Aorta (tissue), 5 donors: ENCODE results near the gene COL4A6. TPM values are rescaled to one million over a fixed set of nuclear protein-coding genes. Genes with fewer than 3 reads are reported as not detected.

ENCODE experiments used
- ATAC-seq: fragments of 200-7000 bp; cut with Tn5 transposase; one replicate; pipeline ENCODE4 v1.9.1; 2022; ENCODE audit warnings: moderate library complexity; ENCODE audit not compliant: low FRiP score
- DNase-seq, 2 donors: peaks; one replicate each; pipeline ENCODE4 v3.0.0-alpha.2; 2020
- H3K27ac ChIP-seq, 2 donors: one replicate each; pipeline ENCODE4 v1.5.1; 2013; ENCODE audit warnings: low read length in 2 of 2, mild to moderate bottlenecking in 2 of 2, moderate library complexity in 2 of 2, control low read depth in 1 of 2, inconsistent platforms in 1 of 2, low read depth in 1 of 2
- H3K27me3 ChIP-seq, 2 donors: one replicate each; pipeline ENCODE4 v1.6.1; 2013; ENCODE audit warnings: control low read depth in 1 of 2, low read length in 1 of 2, mild to moderate bottlenecking in 1 of 2, moderate library complexity in 1 of 2; ENCODE audit not compliant: insufficient read depth in 2 of 2, control insufficient read depth in 1 of 2
- H3K36me3 ChIP-seq, 2 donors: one replicate each; pipeline ENCODE4 v1.6.1; 2013; ENCODE audit warnings: control low read depth in 1 of 2, low read length in 1 of 2, mild to moderate bottlenecking in 1 of 2; ENCODE audit not compliant: insufficient read depth in 2 of 2, control insufficient read depth in 1 of 2
- H3K4me1 ChIP-seq, 2 donors: one replicate each; pipeline ENCODE4 v1.6.1; 2013; ENCODE audit warnings: low read length in 2 of 2, control low read depth in 1 of 2, mild to moderate bottlenecking in 1 of 2, moderate library complexity in 1 of 2; ENCODE audit not compliant: insufficient read depth in 2 of 2, control insufficient read depth in 1 of 2
- H3K4me3 ChIP-seq, 2 donors: one replicate each; pipeline ENCODE4 v1.5.1; 2013; ENCODE audit warnings: low read length in 2 of 2, control low read depth in 1 of 2, mild to moderate bottlenecking in 1 of 2
- H3K9me3 ChIP-seq: one replicate; pipeline ENCODE4 v1.6.1; 2013; ENCODE audit warnings: mild to moderate bottlenecking, low read length; ENCODE audit not compliant: control insufficient read depth
- WGBS, 2 donors: extraction: QIAGEN DNeasy Blood & Tissue Kit; methylation state at CpG; one replicate each; pipeline ENCODE4 v1.1.7; 2013; 5-methylcytosine and 5-hydroxymethylcytosine counted together
- intact Hi-C, 2 donors: fragments of 100-400 bp; cut with DNase I; formaldehyde crosslinking; loops; one replicate each; pipeline versions ENCODE4 v1.14.2 to v1.15.0; 2022
- polyA plus RNA-seq, 2 donors: library from polyadenylated mRNA; stranded (reverse); fragments of 200-250 nt; gene quantifications; one replicate each; pipeline ENCODE4 v1.2.3, GENCODE V29; 2013
- total RNA-seq, 2 donors: library from RNA; stranded (reverse); fragmentation: NEBNext Ultra II Directional; extraction: Animal tissue kit (Norgen Biotek cat#: 25700); gene quantifications; one replicate each; pipeline ENCODE4 v1.2.1, GENCODE V29; 2021
- donor health status: healthy with polysubstance abuse.
- donor health status: Bipolar disorder and iron deficiency.
- donor health status: DM: no; HTN: no; CAD: no.
- donor health status: DM: no; HTN: no; CAD: no.
- donor health status: DM: yes; HTN: yes; CAD: no.

Gene COL4A6
- total and polyA plus RNA-seq, 4 donors: 0.75 to 7.2 (median 1.8) TPM

DNA sequence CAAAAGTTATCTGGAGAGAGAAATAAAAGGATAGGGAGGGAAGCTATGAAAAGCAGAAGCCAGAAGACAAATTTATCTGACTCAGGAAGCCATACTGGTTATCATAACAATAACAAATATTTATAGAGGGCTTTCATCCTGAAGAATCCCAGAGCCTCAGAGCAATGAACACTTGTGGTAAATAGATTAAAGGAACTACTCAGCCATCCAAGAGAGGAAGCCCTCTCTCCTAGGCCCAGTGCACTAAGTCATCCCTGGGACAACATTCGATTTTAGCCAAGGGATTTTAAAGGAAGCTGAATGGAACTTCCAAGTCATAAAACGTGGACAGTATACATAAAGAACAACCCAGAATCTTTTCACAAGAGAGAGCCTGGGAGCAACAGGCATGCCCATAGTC is 76.9 kb downstream of the COL4A6 start:
- intact Hi-C loops: no loop called here
- Histone ChIP-seq H3K9me3 (no peaks in the 10 kb centered on the region), H3K27me3 (no peaks in the 10 kb centered on the region), H3K36me3 (no peaks in the 10 kb centered on the region), H3K4me3 (no peak overlapping the region), H3K27ac (no peak overlapping the region), H3K4me1 (no peaks in the 10 kb centered on the region)
- ATAC-seq (no peak), DNase-seq (no peak)
- WGBS, 2 donors: 44 to 68% methylated on average over 2 of the region's 2 CpGs

- 83 to 95% methylated on average over 4 of the region's 4 CpGs for WGBS, 2 donors
- ATAC-seq (no peak), DNase-seq (no peak)
- Histone ChIP-seq H3K27me3 (no peaks in the 10 kb centered on the region), H3K36me3 (no peaks in the 10 kb centered on the region), H3K4me3 (no peak overlapping the region), H3K27ac (no peak overlapping the region), H3K9me3 (no peaks in the 10 kb centered on the region), H3K4me1 (no peaks in the 10 kb centered on the region)
- intact Hi-C loops: no loop called here
These were observed 78.2 kb downstream of the COL4A6 start for GRCh38 chrX:108359806-108360602.

DNA sequence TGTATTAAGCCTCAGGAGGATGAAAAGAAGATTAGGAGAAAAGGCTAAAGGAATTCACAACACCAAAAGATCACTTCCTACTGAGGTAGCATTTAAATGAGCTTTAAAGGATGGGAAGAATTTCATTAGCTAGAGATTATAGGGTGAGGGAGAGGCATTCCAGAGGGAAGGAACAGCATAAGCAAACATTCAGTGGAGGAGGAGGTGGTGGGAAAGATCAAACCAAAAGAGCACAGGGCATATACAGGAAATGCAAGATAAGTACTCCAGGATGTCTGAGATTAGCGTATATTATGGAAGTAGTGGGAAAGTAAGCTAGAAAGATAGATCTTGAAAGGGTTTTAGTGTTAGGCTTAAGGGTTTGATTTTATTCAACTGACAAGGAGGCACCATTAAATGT is 84.8 kb downstream of the COL4A6 start:
- no peaks in the 10 kb centered on the region for H3K4me1 ChIP-seq
- intact Hi-C loops: no loop called here
- 83 to 97% methylated on average over 1 of the region's 1 CpG for WGBS, 2 donors
- H3K27me3 ChIP-seq: no peaks in the 10 kb centered on the region
- no peak overlapping the region for H3K27ac ChIP-seq
- no peak for DNase-seq
- no peaks in the 10 kb centered on the region for H3K9me3 ChIP-seq
- no peaks in the 10 kb centered on the region for H3K36me3 ChIP-seq
- H3K4me3 ChIP-seq: no peak overlapping the region
- no peak for ATAC-seq

GRCh38 chrX:108349210-108349609 is 89.0 kb downstream of the COL4A6 start:
- H3K27ac ChIP-seq: no peak overlapping the region
- no peaks in the 10 kb centered on the region for H3K27me3 ChIP-seq
- 90 to 94% methylated on average over 2 of the region's 2 CpGs for WGBS, 2 donors
- DNase-seq: no peak
- no peaks in the 10 kb centered on the region for H3K9me3 ChIP-seq
- no peaks in the 10 kb centered on the region for H3K36me3 ChIP-seq
- no peak overlapping the region for H3K4me3 ChIP-seq
- H3K4me1 ChIP-seq: no peaks in the 10 kb centered on the region
- no peak for ATAC-seq
- intact Hi-C loops: no loop called here

DNA sequence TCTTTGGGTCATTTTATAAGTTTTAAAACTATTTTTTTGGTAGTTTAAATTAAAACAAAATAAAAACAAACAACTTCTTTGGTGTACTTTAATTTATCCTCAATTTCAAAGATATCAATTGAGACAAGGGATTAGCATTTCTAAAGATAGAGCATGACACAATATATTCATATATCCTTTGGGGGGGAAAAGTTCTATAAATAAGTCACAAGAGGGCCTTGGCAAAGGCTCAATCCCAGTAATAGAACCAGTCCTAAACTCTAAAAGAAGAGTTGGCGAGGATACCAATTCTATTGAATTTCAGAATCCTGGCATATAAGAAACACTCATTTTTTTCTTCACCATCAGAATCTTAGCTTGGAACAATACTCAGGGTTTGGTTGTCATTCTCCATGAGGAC is 89.7 kb downstream of the COL4A6 start:
- DNase-seq (no peak), ATAC-seq (no peak)
- Histone ChIP-seq H3K36me3 (no peaks in the 10 kb centered on the region), H3K4me1 (no peaks in the 10 kb centered on the region), H3K27me3 (no peaks in the 10 kb centered on the region), H3K9me3 (no peaks in the 10 kb centered on the region), H3K27ac (no peak overlapping the region), H3K4me3 (no peak overlapping the region)
- WGBS, 2 donors: 60 to 75% methylated on average over 1 of the region's 1 CpG
- intact Hi-C loops: no loop called here

DNA sequence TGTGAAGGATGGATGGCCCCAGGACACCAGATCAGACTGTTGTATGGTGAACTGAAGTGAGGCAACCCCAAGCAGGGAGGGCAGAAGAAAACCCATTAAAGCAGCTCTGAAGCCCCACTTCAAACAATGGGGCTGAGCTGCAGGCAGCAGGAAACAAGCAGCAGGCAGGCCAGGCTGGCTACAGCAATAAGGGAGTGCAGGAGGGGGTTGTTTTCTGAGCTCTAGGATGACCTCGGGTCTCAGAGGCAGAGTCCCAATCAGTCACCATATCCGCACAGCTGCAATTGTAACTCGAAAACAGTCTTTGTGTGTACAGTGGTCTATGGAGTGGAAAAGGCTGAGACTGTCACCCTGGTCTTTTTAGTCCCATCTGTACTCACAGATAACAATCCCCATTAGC is 90.4 kb downstream of the COL4A6 start:
- no peak overlapping the region for H3K27ac ChIP-seq
- 53 to 63% methylated on average over 3 of the region's 3 CpGs for WGBS, 2 donors
- H3K36me3 ChIP-seq: no peaks in the 10 kb centered on the region
- H3K27me3 ChIP-seq: no peaks in the 10 kb centered on the region
- no peaks in the 10 kb centered on the region for H3K4me1 ChIP-seq
- no peak overlapping the region for H3K4me3 ChIP-seq
- no peak for ATAC-seq
- no peak for DNase-seq
- intact Hi-C loops: no loop called here
- H3K9me3 ChIP-seq: no peaks in the 10 kb centered on the region

- Histone ChIP-seq H3K9me3 (no peaks in the 10 kb centered on the region), H3K36me3 (no peaks in the 10 kb centered on the region), H3K4me3 (no peak overlapping the region), H3K4me1 (no peaks in the 10 kb centered on the region), H3K27ac (no peak overlapping the region), H3K27me3 (no peaks in the 10 kb centered on the region)
- intact Hi-C loops: no loop called here
- ATAC-seq: peak; percentile 49
- no peak for DNase-seq
- 4 to 45% methylated on average over 1 of the region's 1 CpG for WGBS, 2 donors
These were observed 94.0 kb downstream of the COL4A6 start for GRCh38 chrX:108344216-108344615.

DNA sequence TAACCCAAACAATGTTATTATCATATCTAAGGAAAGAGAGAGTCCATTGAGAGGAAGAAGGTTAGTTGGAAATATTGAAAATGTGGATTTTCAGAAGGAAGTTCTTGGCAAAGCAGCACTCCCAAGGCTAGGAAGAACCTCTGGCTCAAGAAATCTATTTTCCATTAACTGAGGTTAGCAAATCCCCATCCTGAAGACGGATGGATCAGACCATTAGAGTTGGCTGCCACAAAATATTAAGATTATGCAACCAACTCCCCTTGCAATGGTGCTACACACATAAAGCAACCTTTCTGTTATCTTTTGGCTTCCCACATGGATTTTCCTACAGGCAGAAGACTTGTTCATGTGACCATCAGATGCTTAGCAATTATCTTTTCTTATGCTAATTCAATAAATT is 96.3 kb downstream of the COL4A6 start:
- H3K27ac ChIP-seq: no peak overlapping the region
- H3K4me3 ChIP-seq: no peak overlapping the region
- no peaks in the 10 kb centered on the region for H3K4me1 ChIP-seq
- no peaks in the 10 kb centered on the region for H3K9me3 ChIP-seq
- intact Hi-C loops: no loop called here
- H3K36me3 ChIP-seq: no peaks in the 10 kb centered on the region
- ATAC-seq (no peak), DNase-seq (no peak)
- no peaks in the 10 kb centered on the region for H3K27me3 ChIP-seq
- WGBS, 2 donors: 22 to 30% methylated on average over 1 of the region's 1 CpG

GRCh38 chrX:108332281-108332680 is 105.9 kb downstream of the COL4A6 start:
- H3K9me3 ChIP-seq: no peaks in the 10 kb centered on the region
- WGBS, 2 donors: 90 to 94% methylated on average over 1 of the region's 1 CpG
- H3K4me3 ChIP-seq: no peak overlapping the region
- H3K27ac ChIP-seq: no peak overlapping the region
- no peaks in the 10 kb centered on the region for H3K27me3 ChIP-seq
- intact Hi-C loops: no loop called here
- no peak for DNase-seq
- no peak for ATAC-seq
- H3K4me1 ChIP-seq: no peaks in the 10 kb centered on the region
- no peaks in the 10 kb centered on the region for H3K36me3 ChIP-seq
